CD4-positive, alpha-beta T cell treated with Interleukin-4 for 4 hours (primary cell): Measurements from ENCODE around the gene TTC4.
"Not testable (repeated sequence)": the region's sequence is repeated elsewhere in the genome, so short reads cannot be mapped to it uniquely, and the experiment has no call there.

Experiments used
- DNase-seq: peaks from one replicate; pipeline ENCODE4 v3.0.0-alpha.2; 2020

TTC4 gene

GRCh38 chr1:54754045-54754444 lies 38.4 kb downstream of the TTC4 start:
- no peak for DNase-seq

GRCh38 chr1:54754486-54755285 lies 39.0 kb downstream of the TTC4 start:
- no peak for DNase-seq

- no peak for DNase-seq
These were observed 42.2 kb downstream of the TTC4 start for GRCh38 chr1:54757833-54758232.

GRCh38 chr1:54758678-54759348 lies 43.2 kb downstream of the TTC4 start:
- DNase-seq = no peak

- peak; percentile 5 for DNase-seq
These were observed 48.1 kb downstream of the TTC4 start for GRCh38 chr1:54763816-54764132.

GRCh38 chr1:54764133-54764921 lies 48.7 kb downstream of the TTC4 start, which contains the start of gene PARS2:
Gene PARS2 (minus strand): TSS chr1:54764523. CDS start chr1:54759161, 5,362 bp downstream.
- DNase-seq = peak; percentile 99

- no peak for DNase-seq
These were observed 49.4 kb downstream of the TTC4 start for GRCh38 chr1:54764922-54765561.

- no peak for DNase-seq
These were observed 51.1 kb downstream of the TTC4 start for GRCh38 chr1:54766726-54767125.

GRCh38 chr1:54767526-54767925 lies 51.9 kb downstream of the TTC4 start:
- no peak for DNase-seq

- no peak for DNase-seq
These were observed 52.4 kb downstream of the TTC4 start for GRCh38 chr1:54768093-54768492.

- DNase-seq = no peak
These were observed 57.3 kb downstream of the TTC4 start for GRCh38 chr1:54772951-54773350.

GRCh38 chr1:54774820-54775498 lies 59.3 kb downstream of the TTC4 start:
- DNase-seq = no peak

GRCh38 chr1:54775828-54776721 lies 60.4 kb downstream of the TTC4 start:
- not testable (repeated sequence) for DNase-seq

- no peak for DNase-seq
These were observed 61.4 kb downstream of the TTC4 start for GRCh38 chr1:54777011-54777410.

- DNase-seq = no peak
These were observed 61.8 kb downstream of the TTC4 start for GRCh38 chr1:54777431-54777830.

GRCh38 chr1:54781023-54781723 lies 65.5 kb downstream of the TTC4 start:
- no peak for DNase-seq

- no peak for DNase-seq
These were observed 66.5 kb downstream of the TTC4 start for GRCh38 chr1:54782156-54782555.

- DNase-seq = no peak
These were observed 66.9 kb downstream of the TTC4 start for GRCh38 chr1:54782588-54782987.

- DNase-seq = no peak
These were observed 68.4 kb downstream of the TTC4 start for GRCh38 chr1:54784066-54784465.

GRCh38 chr1:54786778-54787177 lies 71.1 kb downstream of the TTC4 start:
- no peak for DNase-seq

GRCh38 chr1:54787604-54788003 lies 71.9 kb downstream of the TTC4 start:
- no peak for DNase-seq
